Activated CD4-positive, alpha-beta T cell treated with anti-CD3 and anti-CD28 coated beads, Interleukin-2, Interleukin-4, amounts not matched to agents 100 ng/mL and 50 ng/mL, durations not matched to agents 16 hours and 8 hours (primary cell): ENCODE measurements around the gene CRYBB2.
A peak's percentile ranks its signal among the peaks of the same experiment; 100 is the strongest.
"Not testable (repeated sequence)": the region's sequence is repeated elsewhere in the genome, so short reads cannot be mapped to it uniquely, and the experiment has no call there.

Experiments
- DNase-seq: peaks from one replicate; pipeline ENCODE4 v3.0.0-alpha.2; 2020; ENCODE audit warnings: low spot score

CRYBB2 gene

GRCh38 chr22:25199731-25200520, 19.5 kb upstream of the CRYBB2 start, which contains the start of gene CRYBB3:
CRYBB3 (plus strand) TSS chr22:25199858; CDS start chr22:25201397, 1,539 bp downstream.
- DNase-seq, result no peak

- no peak for DNase-seq
Measured at GRCh38 chr22:25200967-25201366, 18.5 kb upstream of the CRYBB2 start.

- DNase-seq, result no peak
Measured at GRCh38 chr22:25201557-25202273, 17.7 kb upstream of the CRYBB2 start.

GRCh38 chr22:25202290-25202921, 17.0 kb upstream of the CRYBB2 start:
- peak; percentile 67 for DNase-seq

GRCh38 chr22:25203082-25203481, 16.4 kb upstream of the CRYBB2 start:
- no peak for DNase-seq

- DNase-seq, result not testable (repeated sequence)
Measured at GRCh38 chr22:25204547-25204946, 14.9 kb upstream of the CRYBB2 start.

GRCh38 chr22:25205847-25206246, 13.6 kb upstream of the CRYBB2 start:
- no peak for DNase-seq

- no peak for DNase-seq
Measured at GRCh38 chr22:25206998-25207397, 12.4 kb upstream of the CRYBB2 start.

GRCh38 chr22:25207553-25208157, 11.8 kb upstream of the CRYBB2 start:
- DNase-seq, result no peak

GRCh38 chr22:25208328-25208727, 11.1 kb upstream of the CRYBB2 start:
- no peak for DNase-seq

GRCh38 chr22:25208743-25209505, 10.5 kb upstream of the CRYBB2 start:
- no peak for DNase-seq

GRCh38 chr22:25210793-25211192, 8.6 kb upstream of the CRYBB2 start:
- no peak for DNase-seq

- DNase-seq, result no peak
Measured at GRCh38 chr22:25212337-25212736, 7.1 kb upstream of the CRYBB2 start.

GRCh38 chr22:25213221-25213620, 6.2 kb upstream of the CRYBB2 start:
- no peak for DNase-seq

GRCh38 chr22:25216230-25216629, 3.2 kb upstream of the CRYBB2 start:
- DNase-seq, result no peak

- no peak for DNase-seq
Measured at GRCh38 chr22:25219948-25220442, 556 bp downstream of the CRYBB2 start.

GRCh38 chr22:25221790-25222189, 2.4 kb downstream of the CRYBB2 start:
- DNase-seq, result no peak

- DNase-seq, result no peak
Measured at GRCh38 chr22:25223269-25223850, 3.9 kb downstream of the CRYBB2 start.

GRCh38 chr22:25228822-25229221, 9.4 kb downstream of the CRYBB2 start:
- no peak for DNase-seq

- DNase-seq, result not testable (repeated sequence)
Measured at GRCh38 chr22:25230760-25231159, 11.3 kb downstream of the CRYBB2 start.

- no peak for DNase-seq
Measured at GRCh38 chr22:25232301-25232700, 12.9 kb downstream of the CRYBB2 start.
